HG02943 (cell line): Measurements from ENCODE around the gene BRK1.
"Not testable (repeated sequence)": the region's sequence is repeated elsewhere in the genome, so short reads cannot be mapped to it uniquely, and the experiment has no call there.

ENCODE experiments used
- ATAC-seq: cut with Tn5 transposase; IDR thresholded peaks from one replicate; pipeline ENCODE4 v1.9.1; 2021; ENCODE audit warnings: mild to moderate bottlenecking, low read depth, moderate library complexity; ENCODE audit not compliant: unreplicated experiment

BRK1 gene

DNA sequence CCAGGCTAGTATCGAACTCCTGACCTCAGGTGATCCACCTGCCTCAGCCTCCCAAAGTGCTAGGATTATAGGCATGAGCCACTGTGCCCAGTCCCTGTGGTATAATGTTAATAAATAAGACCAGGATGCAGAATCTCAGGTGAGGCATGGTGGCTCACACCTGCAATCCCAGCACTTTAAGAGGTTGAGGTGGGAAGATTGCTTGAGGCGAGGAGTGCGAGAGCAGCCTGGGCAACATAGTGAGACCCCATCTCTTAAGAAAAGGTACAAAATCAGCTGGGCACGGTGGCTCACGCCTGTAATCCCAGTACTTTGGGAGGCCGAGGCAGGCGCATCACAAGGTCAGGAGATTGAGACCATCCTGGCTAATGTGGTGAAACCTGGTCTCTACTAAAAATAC, 59.9 kb downstream of the BRK1 start:
- not testable (repeated sequence) for ATAC-seq

DNA sequence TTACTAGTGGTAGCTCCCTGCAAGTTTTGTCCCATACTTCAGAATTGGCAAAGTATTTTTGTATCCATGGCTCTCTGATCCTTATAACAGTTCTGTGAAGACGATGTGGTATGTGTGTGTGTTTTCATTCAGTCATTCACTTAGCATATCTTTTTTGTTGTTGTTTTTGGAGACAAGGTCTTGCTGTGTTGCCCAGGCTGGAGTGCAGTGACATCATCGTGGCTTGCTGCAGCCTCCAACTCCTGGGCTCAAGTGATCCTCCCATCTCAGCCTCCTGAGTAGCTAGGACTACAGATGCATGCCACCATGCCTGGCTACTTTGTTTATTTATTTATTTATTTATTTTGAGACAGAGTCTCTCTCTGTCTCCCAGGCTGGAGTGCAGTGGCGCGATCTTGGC, 60.7 kb downstream of the BRK1 start:
- not testable (repeated sequence) for ATAC-seq
